GF-D8 (cell line): Measurements from ENCODE around the gene WBP4.
A peak's percentile ranks its signal among the peaks of the same experiment; 100 is the strongest.
"Not testable (repeated sequence)": the region's sequence is repeated elsewhere in the genome, so short reads cannot be mapped to it uniquely, and the experiment has no call there.

ENCODE experiments used
- DNase-seq: peaks from one replicate; lab custom pipeline; 2025; lab: John Stamatoyannopoulos, UW

Gene WBP4

GRCh38 chr13:41061075-41061913 lies at the start of gene WBP4:
Gene WBP4, plus strand, starts transcription at chr13:41061509. Its CDS starts 165 bp downstream, at chr13:41061674.
- DNase-seq: peak; percentile 92

- no peak for DNase-seq
Measured at GRCh38 chr13:41012536-41012935, 48.8 kb upstream of the WBP4 start.

- no peak for DNase-seq
Measured at GRCh38 chr13:41013835-41014234, 47.5 kb upstream of the WBP4 start.

GRCh38 chr13:41015920-41016319 lies 45.4 kb upstream of the WBP4 start:
- no peak for DNase-seq

- DNase-seq: no peak
Measured at GRCh38 chr13:41017159-41017558, 44.1 kb upstream of the WBP4 start.

GRCh38 chr13:41017817-41018601 lies 43.3 kb upstream of the WBP4 start:
- DNase-seq: no peak

- DNase-seq: no peak
Measured at GRCh38 chr13:41018602-41018948, 42.7 kb upstream of the WBP4 start.

- DNase-seq: peak; percentile 92
Measured at GRCh38 chr13:41019011-41019487, 42.3 kb upstream of the WBP4 start, which contains the start of gene ELF1. Gene ELF1, minus strand, starts transcription at chr13:41019316. Its CDS starts 37,262 bp downstream, at chr13:40982054.

- DNase-seq: no peak
Measured at GRCh38 chr13:41019578-41020347, 41.5 kb upstream of the WBP4 start.

- DNase-seq: no peak
Measured at GRCh38 chr13:41025518-41025917, 35.8 kb upstream of the WBP4 start.

GRCh38 chr13:41026788-41027187 lies 34.5 kb upstream of the WBP4 start:
- DNase-seq: no peak

- DNase-seq: no peak
Measured at GRCh38 chr13:41028051-41028450, 33.3 kb upstream of the WBP4 start.

- DNase-seq: no peak
Measured at GRCh38 chr13:41029629-41030028, 31.7 kb upstream of the WBP4 start.

GRCh38 chr13:41032691-41033376 lies 28.5 kb upstream of the WBP4 start:
- no peak for DNase-seq

GRCh38 chr13:41034382-41034781 lies 26.9 kb upstream of the WBP4 start:
- DNase-seq: no peak

GRCh38 chr13:41034881-41035280 lies 26.4 kb upstream of the WBP4 start:
- no peak for DNase-seq

- DNase-seq: not testable (repeated sequence)
Measured at GRCh38 chr13:41036557-41036956, 24.8 kb upstream of the WBP4 start.

GRCh38 chr13:41039746-41040145 lies 21.6 kb upstream of the WBP4 start:
- no peak for DNase-seq

GRCh38 chr13:41040584-41041334 lies 20.6 kb upstream of the WBP4 start:
- DNase-seq: no peak

- not testable (repeated sequence) for DNase-seq
Measured at GRCh38 chr13:41042419-41042818, 18.9 kb upstream of the WBP4 start.

GRCh38 chr13:41048640-41049039 lies 12.7 kb upstream of the WBP4 start:
- DNase-seq: no peak
